Urothelium cell line (cell line): ENCODE measurements around the gene C2CD4D.
"Not testable (repeated sequence)": the region's sequence is repeated elsewhere in the genome, so short reads cannot be mapped to it uniquely, and the experiment has no call there.

Experiments used
- DNase-seq: peaks from one replicate; pipeline ENCODE4 v3.0.0; 2011; ENCODE audit warnings: low spot score, mixed read lengths
- FAIRE-seq: peaks from 2 replicates; lab custom pipeline; 2011; peaks lifted over from hg19 to GRCh38; lab: Jason Lieb, UNC

C2CD4D gene

DNA sequence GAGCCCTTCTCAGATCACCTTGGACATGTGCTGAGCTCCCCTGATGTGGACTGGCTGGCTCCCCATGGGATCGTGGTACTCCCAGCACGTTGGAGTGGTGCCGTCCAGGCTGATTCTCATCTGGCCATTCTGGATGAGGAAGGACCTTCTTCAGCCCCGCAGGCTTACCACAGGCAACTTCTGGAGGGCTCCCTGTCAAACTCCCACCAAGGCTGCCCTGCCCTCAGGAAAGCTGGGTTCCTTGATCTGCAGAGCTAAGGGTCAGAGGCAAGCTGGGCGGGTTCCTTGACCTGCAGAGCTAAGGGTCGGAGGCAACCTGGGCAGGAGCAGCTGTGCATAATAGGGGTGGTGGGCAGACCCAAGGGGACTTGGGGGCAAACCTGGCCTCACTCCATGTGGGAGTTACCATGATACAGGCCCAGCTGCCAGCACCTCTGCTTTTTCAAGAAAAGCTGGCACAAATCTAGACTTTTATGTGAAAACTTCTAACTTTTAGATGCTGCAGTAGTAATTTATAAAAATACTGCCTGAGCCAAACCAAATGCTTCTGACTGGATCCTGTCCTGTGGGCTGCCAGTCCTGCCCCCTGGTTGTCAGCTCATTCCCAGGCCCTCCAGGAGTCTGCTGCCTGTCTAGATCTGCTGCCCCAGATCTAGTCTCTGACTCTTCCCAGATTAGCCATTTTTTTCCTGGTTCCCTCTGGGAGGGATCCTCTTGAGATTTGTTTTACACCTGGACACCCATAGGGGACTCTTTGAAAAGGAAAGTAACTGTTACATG, 19.5 kb upstream of the C2CD4D start:
- DNase-seq (no peak), FAIRE-seq (no peak)

DNA sequence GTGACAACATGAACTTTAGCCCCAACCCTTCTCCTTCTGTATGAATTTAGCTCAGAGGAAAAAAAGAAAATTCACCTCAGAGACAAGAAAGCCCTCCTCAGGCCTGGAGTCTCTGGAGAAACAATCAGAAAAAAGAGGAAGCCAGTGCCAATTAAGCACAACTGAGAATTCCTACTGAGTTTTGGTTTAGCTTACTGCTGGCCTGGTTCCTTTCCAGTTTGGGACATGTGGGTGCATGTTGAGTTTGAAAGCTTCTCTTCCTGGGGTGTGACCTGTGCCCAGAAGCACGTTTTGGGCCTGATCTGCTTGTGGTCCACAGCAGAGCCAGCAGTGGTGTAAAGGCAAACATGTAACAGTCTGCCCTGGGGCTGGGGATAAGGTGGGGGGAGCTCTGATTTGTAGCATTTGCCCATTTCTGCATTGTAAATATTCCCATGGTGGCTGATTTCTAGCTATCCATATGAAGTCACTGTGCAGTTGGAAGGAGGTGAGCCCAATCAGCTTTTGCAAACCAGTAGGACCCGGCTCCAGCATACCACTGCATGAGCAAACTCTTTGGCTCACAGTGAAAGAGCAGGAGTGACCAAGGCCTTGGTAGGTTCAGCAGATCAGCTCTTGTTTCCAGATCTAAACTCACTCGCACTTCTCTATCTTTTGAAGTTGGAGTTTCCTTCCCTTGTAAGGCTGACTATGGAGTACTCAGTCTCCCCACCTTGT, 18.6 kb upstream of the C2CD4D start:
- DNase-seq, result no peak
- no peak for FAIRE-seq

GRCh38 chr1:151855933-151856332, 16.3 kb upstream of the C2CD4D start:
- no peak for FAIRE-seq
- DNase-seq, result no peak

- DNase-seq, result not testable (repeated sequence)
These were observed 15.9 kb upstream of the C2CD4D start for GRCh38 chr1:151855516-151855915.

DNA sequence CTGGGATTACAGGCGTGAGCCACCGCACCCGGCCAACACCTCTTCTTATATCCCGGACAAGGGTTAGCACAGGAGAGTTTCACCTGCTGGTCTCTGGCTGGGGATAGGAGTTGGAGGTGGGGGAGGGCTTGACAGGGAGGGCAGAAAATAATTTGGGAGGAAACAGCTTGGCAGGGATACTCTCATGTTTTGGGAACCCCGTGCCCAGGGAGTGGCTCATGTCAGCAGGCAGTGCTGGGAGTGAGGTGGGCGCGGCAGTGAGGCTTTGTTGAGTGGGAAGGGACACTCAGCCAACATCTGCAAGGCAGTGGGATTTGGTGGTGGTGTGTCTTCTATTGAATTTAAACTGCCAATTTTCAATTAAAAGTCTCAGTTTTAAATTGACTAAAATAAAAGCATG, 15.0 kb upstream of the C2CD4D start:
- DNase-seq (no peak), FAIRE-seq (no peak)

More at GRCh38 chr1:151855516-151855915, 15.9 kb upstream of the C2CD4D start:
- not testable (repeated sequence) for FAIRE-seq

DNA sequence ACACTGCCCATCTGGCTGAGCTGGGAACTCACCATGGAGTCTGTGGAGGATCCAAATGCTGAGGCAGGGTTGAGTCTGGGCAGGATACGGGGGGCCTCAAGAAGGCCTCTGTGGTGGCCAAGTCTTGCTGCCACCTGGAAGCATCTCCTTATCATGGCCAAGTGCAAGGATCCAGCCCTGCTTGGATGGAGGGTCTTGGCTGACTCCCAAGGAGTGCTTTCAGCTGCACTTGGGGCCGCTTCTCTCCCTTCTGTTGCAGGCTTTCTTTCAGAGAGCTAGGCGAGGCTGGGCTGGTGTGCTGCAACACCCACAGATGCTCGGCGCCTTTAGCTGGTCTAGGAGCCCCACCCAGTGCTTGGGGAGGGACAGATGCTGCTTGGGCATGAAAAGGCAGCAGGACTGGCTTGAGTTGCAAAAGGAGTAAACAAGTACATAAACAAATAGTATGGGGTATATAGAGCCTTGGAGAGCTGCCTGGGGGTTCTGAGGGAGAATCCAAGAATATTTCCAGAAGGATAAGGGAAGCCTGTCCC, 13.9 kb upstream of the C2CD4D start, which contains the start of gene THEM5:
THEM5 (minus strand) TSS at position 302 of the 533 bp plus-strand sequence; CDS start at position 155, 147 bp downstream.
- no peak for DNase-seq
- FAIRE-seq, result no peak

DNA sequence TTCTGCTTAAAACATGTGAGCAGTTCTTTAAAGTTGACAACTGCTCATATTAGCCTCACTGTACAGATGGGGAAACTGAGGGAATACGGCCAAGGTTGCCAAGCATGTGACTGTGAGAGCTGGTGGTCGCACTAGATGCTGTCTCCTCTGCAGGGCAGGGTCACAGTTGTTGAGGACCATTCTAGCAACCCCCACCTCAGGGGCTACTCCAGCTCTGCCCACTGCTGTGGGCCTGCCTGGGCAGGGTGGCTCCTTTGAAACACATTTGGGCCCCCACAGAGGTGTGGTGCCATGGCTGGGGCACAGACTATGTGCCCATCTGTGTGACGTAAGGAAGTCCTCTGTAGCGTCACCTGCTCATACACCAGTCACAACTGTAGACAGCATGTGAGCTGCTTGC, 13.1 kb upstream of the C2CD4D start:
- FAIRE-seq, result no peak

DNA sequence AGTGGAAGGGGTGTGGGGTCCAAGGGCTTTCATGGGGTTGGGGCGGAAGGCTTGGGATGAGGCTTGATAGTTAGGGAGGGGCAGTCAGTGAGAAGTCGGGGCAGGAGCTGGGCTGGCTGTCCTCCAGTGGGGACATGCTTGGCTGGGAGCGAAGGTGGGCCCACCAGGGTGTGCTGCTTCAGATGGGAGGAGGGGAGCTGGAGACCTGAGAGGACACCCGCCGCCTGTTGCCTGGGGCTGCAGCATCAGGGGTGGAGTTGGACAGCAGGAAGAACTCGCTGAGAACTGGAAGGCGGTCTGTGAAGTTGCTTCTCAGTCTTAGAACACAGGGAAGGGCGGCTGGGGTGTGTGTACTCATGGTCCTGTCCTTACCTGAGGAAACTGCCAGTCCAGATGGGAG, 12.3 kb upstream of the C2CD4D start:
- DNase-seq (no peak), FAIRE-seq (no peak)

More for the DNA sequence above, 13.1 kb upstream of the C2CD4D start:
- no peak for DNase-seq

GRCh38 chr1:151849871-151850270, 10.3 kb upstream of the C2CD4D start:
- FAIRE-seq, result no peak
- DNase-seq, result no peak

GRCh38 chr1:151849126-151849525, 9.5 kb upstream of the C2CD4D start:
- DNase-seq (no peak), FAIRE-seq (no peak)

DNA sequence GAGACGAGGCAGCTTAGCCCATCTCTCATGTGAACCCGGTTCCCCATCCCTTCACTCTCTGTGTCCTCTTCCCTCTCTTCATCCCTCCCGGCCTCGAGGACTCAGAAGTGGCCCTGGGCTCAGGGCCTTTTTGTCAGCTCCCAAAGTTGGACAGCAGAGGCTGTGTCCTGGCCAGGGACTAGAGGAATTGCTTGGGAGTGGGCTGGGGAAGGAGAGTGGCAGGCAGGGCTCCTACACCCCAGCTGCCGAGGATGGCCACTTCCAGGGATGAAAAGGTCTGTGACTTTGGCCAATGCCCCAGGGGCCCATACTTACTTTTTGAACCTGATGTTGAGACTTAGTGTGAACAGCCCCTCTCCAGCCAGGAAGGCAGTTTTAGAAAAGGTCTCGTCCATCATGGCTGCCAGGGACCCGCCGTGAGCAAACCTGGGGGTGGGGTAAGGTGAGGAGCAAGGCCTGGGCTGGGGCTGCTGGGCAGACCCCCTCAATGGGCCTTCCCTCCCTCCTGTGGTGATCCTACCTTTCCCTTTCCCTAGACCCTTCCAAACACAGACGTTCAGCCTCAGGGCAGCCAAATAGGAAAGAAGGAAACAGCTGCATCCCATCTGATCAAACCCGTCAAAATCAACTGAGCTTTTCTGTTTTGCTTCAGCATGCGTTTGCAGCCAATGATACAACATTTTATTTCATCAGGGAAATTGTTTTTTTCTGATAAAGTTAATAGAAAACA, 8.4 kb upstream of the C2CD4D start:
- FAIRE-seq (no peak), DNase-seq (no peak)

GRCh38 chr1:151846686-151847237, 7.1 kb upstream of the C2CD4D start:
- DNase-seq (no peak), FAIRE-seq (no peak)

- peak; percentile 73 for DNase-seq
- FAIRE-seq, result no peak
These were observed 6.5 kb upstream of the C2CD4D start for GRCh38 chr1:151846062-151846568.

GRCh38 chr1:151843398-151843797, 3.8 kb upstream of the C2CD4D start:
- DNase-seq (no peak), FAIRE-seq (no peak)

DNA sequence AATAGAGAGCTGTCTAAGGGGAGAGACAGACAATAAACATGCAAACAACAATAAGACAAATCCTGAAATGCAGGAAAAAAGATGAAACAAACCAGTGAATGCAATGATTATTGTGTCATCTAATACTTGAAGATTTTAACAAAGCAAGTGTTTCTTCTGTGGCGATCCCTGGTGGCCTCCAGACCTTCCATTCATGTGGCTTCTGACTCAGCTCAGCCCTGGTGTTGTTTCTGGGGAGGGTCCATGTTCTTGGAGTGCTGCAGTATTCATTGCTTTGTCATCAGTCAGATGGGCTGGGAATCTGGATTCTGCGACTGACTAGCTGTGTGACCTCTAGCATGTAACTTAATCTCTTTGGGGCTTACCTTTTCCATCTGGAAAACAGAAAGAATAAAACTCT, 1.5 kb upstream of the C2CD4D start:
- FAIRE-seq (no peak), DNase-seq (peak; percentile 73)

GRCh38 chr1:151840421-151840820, 801 bp upstream of the C2CD4D start:
- FAIRE-seq, result no peak
- DNase-seq, result no peak

GRCh38 chr1:151839082-151839412, 573 bp downstream of the C2CD4D start:
- no peak for FAIRE-seq
- no peak for DNase-seq

- DNase-seq, result no peak
These were observed 1.2 kb downstream of the C2CD4D start for GRCh38 chr1:151838222-151839081.

GRCh38 chr1:151837884-151838221, 1.8 kb downstream of the C2CD4D start:
- FAIRE-seq (no peak), DNase-seq (no peak)

More at GRCh38 chr1:151838222-151839081, 1.2 kb downstream of the C2CD4D start:
- FAIRE-seq, result no peak

DNA sequence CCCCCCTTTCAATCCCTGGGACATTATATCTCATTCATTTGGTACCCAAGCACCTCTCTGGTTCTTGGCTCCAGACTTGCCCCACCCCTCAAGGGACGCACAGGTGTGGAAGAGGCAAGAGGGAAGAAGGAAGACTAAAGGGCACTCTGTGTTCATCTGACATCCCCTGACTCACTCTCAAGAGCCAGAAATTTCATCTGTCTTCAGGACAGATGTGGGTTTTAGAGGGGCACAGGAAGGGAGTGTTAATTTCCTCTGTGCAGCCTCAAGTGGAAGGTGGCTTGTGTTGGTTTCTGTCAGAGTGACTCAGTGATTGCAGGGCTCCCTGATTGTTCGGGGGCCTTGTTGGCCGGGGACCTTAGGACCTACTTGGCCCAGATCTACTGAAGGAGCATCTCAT, 2.4 kb downstream of the C2CD4D start:
- no peak for DNase-seq
- no peak for FAIRE-seq
